ENCODE results near the gene CILP. TPM values are rescaled to one million over a fixed set of nuclear protein-coding genes. Genes with fewer than 3 reads are reported as not detected.
A peak's percentile ranks its signal among the peaks of the same experiment; 100 is the strongest.

The CILP gene
- total and polyA plus RNA-seq, 2 of the 13 experiments (the other 11 are each of a cell fraction or from before 2014, with no cell fraction given) = 0.03 TPM; not detected in 1

GRCh38 chr15:65184868-65185717 is 26.2 kb downstream of the CILP start, which contains the start of gene CLPX (continued):
- TF ChIP-seq MIER3 (CRISPR knock-in tag; IDR thresholded peaks at IDR 0.05; ENCODE audit: borderline replicate concordance) (peak; percentile 16; the same call in 1 of the 2 replicates), ZNF605 (CRISPR knock-in tag; IDR thresholded peaks at IDR 0.05) (0 out of 2 replicates have a peak, but pooled peaks have one; percentile 72), E2F5 (CRISPR knock-in tag; conservative IDR thresholded peaks at IDR 0.05) (no peak), ZNF557 (CRISPR knock-in tag; IDR thresholded peaks at IDR 0.05) (no peak), HINFP (CRISPR knock-in tag; IDR thresholded peaks at IDR 0.05; ENCODE audit: low read depth) (no peak), TCF7 (IDR thresholded peaks at IDR 0.05; ENCODE audit: low read depth) (peak; percentile 75), ZBTB38 (CRISPR knock-in tag; IDR thresholded peaks at IDR 0.05) (no peak; the same call in 1 of the 2 replicates), ZSCAN12 (CRISPR knock-in tag; IDR thresholded peaks at IDR 0.05) (no peak), RBAK (CRISPR knock-in tag; IDR thresholded peaks at IDR 0.05) (no peak), TAF1 (CRISPR knock-in tag; IDR thresholded peaks at IDR 0.05) (peak; percentile 63), ARID4A (CRISPR knock-in tag; IDR thresholded peaks at IDR 0.05; ENCODE audit: borderline replicate concordance) (peak; percentile 62), KDM5B (CRISPR knock-in tag; IDR thresholded peaks at IDR 0.05; ENCODE audit: borderline replicate concordance) (peak; percentile 54; the same call in 1 of the 2 replicates), STAG1 (CRISPR knock-in tag; IDR thresholded peaks at IDR 0.05) (no peak), ZNF503 (CRISPR knock-in tag; IDR thresholded peaks at IDR 0.05) (no peak), ZNF383 (CRISPR knock-in tag; IDR thresholded peaks at IDR 0.05; ENCODE audit: borderline replicate concordance) (no peak), YY1 (IDR thresholded peaks at IDR 0.05; ENCODE audit: insufficient read depth, insufficient replicate concordance, low read depth, low read length) (peak; percentile 1), ZNF672 (CRISPR knock-in tag; IDR thresholded peaks at IDR 0.05) (no peak), KAT7 (CRISPR knock-in tag; IDR thresholded peaks at IDR 0.05; ENCODE audit: borderline replicate concordance) (peak; percentile 53; the same call in 1 of the 2 replicates), ZKSCAN1 (IDR thresholded peaks at IDR 0.05; ENCODE audit: low read length) (no peak), ZBTB20 (CRISPR knock-in tag; IDR thresholded peaks at IDR 0.05; ENCODE audit: borderline replicate concordance, low read depth) (0 out of 2 replicates have a peak, but pooled peaks have one; percentile 62), ZNF772 (CRISPR knock-in tag; IDR thresholded peaks at IDR 0.05) (no peak; the same call in 1 of the 2 replicates), RFXANK (CRISPR knock-in tag; IDR thresholded peaks at IDR 0.05) (no peak)
